Aorta (tissue), 5 donors: ENCODE measurements around the gene CRYBB1. TPM values are rescaled to one million over a fixed set of nuclear protein-coding genes. Genes with fewer than 3 reads are reported as not detected.

Experiments used
- ATAC-seq: fragments of 200-7000 bp; cut with Tn5 transposase; one replicate; pipeline ENCODE4 v1.9.1; 2022; ENCODE audit warnings: moderate library complexity; ENCODE audit not compliant: low FRiP score
- DNase-seq, 2 donors: peaks; one replicate each; pipeline ENCODE4 v3.0.0-alpha.2; 2020
- H3K27ac ChIP-seq, 2 donors: one replicate each; pipeline ENCODE4 v1.5.1; 2013; ENCODE audit warnings: low read length in 2 of 2, mild to moderate bottlenecking in 2 of 2, moderate library complexity in 2 of 2, control low read depth in 1 of 2, inconsistent platforms in 1 of 2, low read depth in 1 of 2
- H3K27me3 ChIP-seq, 2 donors: one replicate each; pipeline ENCODE4 v1.6.1; 2013; ENCODE audit warnings: control low read depth in 1 of 2, low read length in 1 of 2, mild to moderate bottlenecking in 1 of 2, moderate library complexity in 1 of 2; ENCODE audit not compliant: insufficient read depth in 2 of 2, control insufficient read depth in 1 of 2
- H3K36me3 ChIP-seq, 2 donors: one replicate each; pipeline ENCODE4 v1.6.1; 2013; ENCODE audit warnings: control low read depth in 1 of 2, low read length in 1 of 2, mild to moderate bottlenecking in 1 of 2; ENCODE audit not compliant: insufficient read depth in 2 of 2, control insufficient read depth in 1 of 2
- H3K4me1 ChIP-seq, 2 donors: one replicate each; pipeline ENCODE4 v1.6.1; 2013; ENCODE audit warnings: low read length in 2 of 2, control low read depth in 1 of 2, mild to moderate bottlenecking in 1 of 2, moderate library complexity in 1 of 2; ENCODE audit not compliant: insufficient read depth in 2 of 2, control insufficient read depth in 1 of 2
- H3K4me3 ChIP-seq, 2 donors: one replicate each; pipeline ENCODE4 v1.5.1; 2013; ENCODE audit warnings: low read length in 2 of 2, control low read depth in 1 of 2, mild to moderate bottlenecking in 1 of 2
- H3K9me3 ChIP-seq: one replicate; pipeline ENCODE4 v1.6.1; 2013; ENCODE audit warnings: mild to moderate bottlenecking, low read length; ENCODE audit not compliant: control insufficient read depth
- WGBS, 2 donors: extraction: QIAGEN DNeasy Blood & Tissue Kit; methylation state at CpG; one replicate each; pipeline ENCODE4 v1.1.7; 2013; 5-methylcytosine and 5-hydroxymethylcytosine counted together
- intact Hi-C, 2 donors: fragments of 100-400 bp; cut with DNase I; formaldehyde crosslinking; loops; one replicate each; pipeline versions ENCODE4 v1.14.2 to v1.15.0; 2022
- polyA plus RNA-seq, 2 donors: library from polyadenylated mRNA; stranded (reverse); fragments of 200-250 nt; gene quantifications; one replicate each; pipeline ENCODE4 v1.2.3, GENCODE V29; 2013
- total RNA-seq, 2 donors: library from RNA; stranded (reverse); fragmentation: NEBNext Ultra II Directional; extraction: Animal tissue kit (Norgen Biotek cat#: 25700); gene quantifications; one replicate each; pipeline ENCODE4 v1.2.1, GENCODE V29; 2021
- donor health status: healthy with polysubstance abuse.
- donor health status: Bipolar disorder and iron deficiency.
- donor health status: DM: no; HTN: no; CAD: no.
- donor health status: DM: no; HTN: no; CAD: no.
- donor health status: DM: yes; HTN: yes; CAD: no.

CRYBB1 gene
- total and polyA plus RNA-seq, 4 donors, result 0.43 to 4.4 (median 1.4) TPM

DNA sequence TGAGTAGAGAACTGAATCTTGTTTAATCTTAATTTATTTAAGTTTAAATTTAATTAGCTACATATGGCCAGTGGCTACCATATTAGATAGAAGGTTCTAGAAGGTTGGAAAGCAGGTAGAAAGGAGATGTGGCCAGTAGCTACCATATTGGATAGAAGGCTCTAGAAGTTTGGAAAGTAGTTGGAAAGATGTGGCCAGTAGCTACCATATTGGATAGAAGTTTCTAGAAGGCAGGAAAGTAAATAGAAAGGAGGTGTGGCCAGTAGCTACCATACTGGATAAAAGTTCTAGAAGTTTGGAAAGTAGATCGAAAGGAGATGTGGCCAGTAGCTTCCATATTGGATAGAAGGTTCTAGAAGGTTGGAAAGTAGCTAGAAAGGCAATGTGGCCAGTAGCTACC is 6.2 kb upstream of the CRYBB1 start:
- H3K9me3 ChIP-seq, result no peaks in the 10 kb centered on the region
- 90 to 96% methylated on average over 1 of the region's 1 CpG for WGBS, 2 donors
- no peaks in the 10 kb centered on the region for H3K4me1 ChIP-seq
- no peaks in the 10 kb centered on the region for H3K27me3 ChIP-seq
- intact Hi-C loops, result no loop called here
- no peak for ATAC-seq
- H3K36me3 ChIP-seq, result no peaks in the 10 kb centered on the region
- no peak for DNase-seq
- H3K4me3 ChIP-seq, result no peak overlapping the region
- no peak overlapping the region for H3K27ac ChIP-seq

DNA sequence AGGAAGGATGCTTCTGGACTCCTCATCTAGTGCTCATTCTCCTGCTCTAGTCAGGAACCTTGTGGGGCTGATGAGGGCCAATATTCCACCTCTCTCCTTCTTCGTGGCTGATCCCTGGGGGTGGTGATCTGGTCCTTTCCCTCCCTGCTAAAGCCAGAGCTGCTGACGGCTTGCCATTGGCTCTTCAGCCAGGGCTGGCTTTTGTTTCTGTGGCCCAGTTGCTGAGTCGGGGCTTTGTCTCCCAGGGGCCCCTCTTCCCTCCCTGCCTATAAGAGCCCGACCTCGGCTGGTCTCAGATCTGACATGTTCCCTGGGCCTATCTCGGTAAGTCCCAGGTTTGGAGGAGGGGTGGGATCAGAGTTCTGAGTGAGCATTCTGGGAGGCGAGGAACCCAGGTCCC is 3.8 kb upstream of the CRYBB1 start, which contains the start of gene CRYBA4:
CRYBA4 (plus strand) TSS at position 301 of the 400 bp plus-strand sequence. CDS start 634 bp downstream, outside the sequence.
- H3K36me3 ChIP-seq, result no peaks in the 10 kb centered on the region
- no peaks in the 10 kb centered on the region for H3K27me3 ChIP-seq
- no peak for DNase-seq
- intact Hi-C loops, result no loop called here
- ATAC-seq, result no peak
- WGBS, 2 donors, result 57 to 59% methylated on average over 7 of the region's 7 CpGs
- no peaks in the 10 kb centered on the region for H3K9me3 ChIP-seq
- no peaks in the 10 kb centered on the region for H3K4me1 ChIP-seq
- no peak within 1 kb of the TSS for H3K4me3 ChIP-seq
- no peak within 1 kb of the TSS for H3K27ac ChIP-seq

- DNase-seq, result no peak
- Histone ChIP-seq H3K27ac (no peak overlapping the region), H3K27me3 (no peaks in the 10 kb centered on the region), H3K4me3 (no peak overlapping the region), H3K36me3 (no peaks in the 10 kb centered on the region), H3K4me1 (no peaks in the 10 kb centered on the region), H3K9me3 (no peaks in the 10 kb centered on the region)
- ATAC-seq, result no peak
- 62 to 81% methylated on average over 2 of the region's 2 CpGs for WGBS, 2 donors
- intact Hi-C loops, result no loop called here
These were observed 2.4 kb upstream of the CRYBB1 start for GRCh38 chr22:26620197-26620596.

- H3K27ac ChIP-seq, result no peak overlapping the region
- no peaks in the 10 kb centered on the region for H3K4me1 ChIP-seq
- H3K36me3 ChIP-seq, result no peaks in the 10 kb centered on the region
- H3K4me3 ChIP-seq, result no peak overlapping the region
- intact Hi-C loops, result no loop called here
- 58 to 61% methylated on average over 6 of the region's 6 CpGs for WGBS, 2 donors
- DNase-seq (no peak), ATAC-seq (no peak)
- H3K9me3 ChIP-seq, result no peaks in the 10 kb centered on the region
- H3K27me3 ChIP-seq, result no peaks in the 10 kb centered on the region
These were observed 1.7 kb upstream of the CRYBB1 start for GRCh38 chr22:26619510-26619909.

GRCh38 chr22:26618455-26618854 is 628 bp upstream of the CRYBB1 start:
- ATAC-seq (no peak), DNase-seq (no peak)
- H3K27ac ChIP-seq, result no peak overlapping the region
- H3K4me3 ChIP-seq, result no peak overlapping the region
- 85 to 87% methylated on average over 8 of the region's 8 CpGs for WGBS, 2 donors
- no peaks in the 10 kb centered on the region for H3K9me3 ChIP-seq
- intact Hi-C loops, result no loop called here
- no peaks in the 10 kb centered on the region for H3K27me3 ChIP-seq
- no peaks in the 10 kb centered on the region for H3K4me1 ChIP-seq
- no peaks in the 10 kb centered on the region for H3K36me3 ChIP-seq

DNA sequence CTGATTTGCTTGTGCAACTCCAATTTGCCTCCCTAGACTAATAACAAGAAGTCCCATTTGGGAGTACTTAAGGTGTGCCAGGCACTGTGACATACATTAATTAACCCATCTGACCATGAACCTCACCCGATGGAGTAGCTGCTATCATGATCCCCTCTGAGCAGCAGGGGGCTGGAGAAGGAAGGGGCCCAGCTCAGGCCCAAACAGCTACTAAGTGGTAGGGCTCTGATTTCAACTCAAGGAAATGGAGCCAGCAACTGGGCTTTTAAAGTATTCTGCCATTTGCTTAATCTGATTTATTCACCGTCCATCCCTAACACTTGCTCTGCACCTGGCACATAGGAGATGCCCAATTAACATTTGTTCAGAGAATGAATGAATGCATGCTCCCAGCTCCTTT is 1.2 kb downstream of the CRYBB1 start:
- Histone ChIP-seq H3K36me3 (no peaks in the 10 kb centered on the region), H3K27ac (no peak overlapping the region), H3K9me3 (no peaks in the 10 kb centered on the region), H3K27me3 (no peaks in the 10 kb centered on the region), H3K4me3 (no peak overlapping the region), H3K4me1 (no peaks in the 10 kb centered on the region)
- ATAC-seq (no peak), DNase-seq (no peak)
- WGBS, 2 donors, result 54 to 57% methylated on average over 2 of the region's 2 CpGs
- intact Hi-C loops, result no loop called here

DNA sequence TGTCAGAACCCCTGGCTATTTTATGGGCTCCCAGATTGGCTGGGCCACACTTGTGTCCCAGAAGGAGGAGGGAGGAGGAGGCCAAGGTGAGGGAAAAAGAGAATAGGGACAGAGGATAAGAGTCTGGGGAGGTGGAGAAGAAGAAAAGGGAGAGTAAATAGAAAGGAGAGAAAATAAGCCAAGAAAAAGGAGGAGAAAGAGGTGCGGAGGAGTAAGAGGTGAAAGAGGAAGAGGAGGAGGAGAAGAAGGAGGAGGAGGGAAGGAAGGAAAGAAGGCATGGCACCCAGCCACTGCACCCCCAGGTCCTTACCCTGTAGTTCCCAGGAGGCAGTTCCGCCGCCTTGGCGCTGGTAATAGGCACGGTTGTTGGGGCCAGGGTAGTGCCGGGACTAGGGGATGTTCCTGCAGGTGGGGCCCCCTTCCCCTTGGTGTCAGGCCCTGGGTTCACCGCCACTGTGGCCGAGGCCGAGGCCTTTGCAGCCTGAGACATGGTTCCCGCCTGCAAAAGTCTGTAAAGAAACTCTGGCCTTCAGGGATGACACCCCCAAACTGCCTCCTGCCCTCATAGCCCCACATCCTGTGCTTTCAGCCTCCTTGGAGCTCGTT is 1.9 kb downstream of the CRYBB1 start:
- intact Hi-C loops, result no loop called here
- DNase-seq (peak in 1 of 2 donors; percentile 64), ATAC-seq (no peak)
- H3K27me3 ChIP-seq, result no peaks in the 10 kb centered on the region
- H3K4me1 ChIP-seq, result no peaks in the 10 kb centered on the region
- no peak overlapping the region for H3K4me3 ChIP-seq
- 72 to 80% methylated on average over 11 of the region's 11 CpGs for WGBS, 2 donors
- no peaks in the 10 kb centered on the region for H3K36me3 ChIP-seq
- no peak overlapping the region for H3K27ac ChIP-seq
- no peaks in the 10 kb centered on the region for H3K9me3 ChIP-seq

GRCh38 chr22:26615149-26615548 is 2.7 kb downstream of the CRYBB1 start:
- no peaks in the 10 kb centered on the region for H3K36me3 ChIP-seq
- H3K27me3 ChIP-seq, result no peaks in the 10 kb centered on the region
- no peaks in the 10 kb centered on the region for H3K4me1 ChIP-seq
- intact Hi-C loops, result no loop called here
- no peak overlapping the region for H3K4me3 ChIP-seq
- no peak overlapping the region for H3K27ac ChIP-seq
- WGBS, 2 donors, result 45 to 59% methylated on average over 5 of the region's 5 CpGs
- DNase-seq (no peak), ATAC-seq (no peak)
- H3K9me3 ChIP-seq, result no peaks in the 10 kb centered on the region

DNA sequence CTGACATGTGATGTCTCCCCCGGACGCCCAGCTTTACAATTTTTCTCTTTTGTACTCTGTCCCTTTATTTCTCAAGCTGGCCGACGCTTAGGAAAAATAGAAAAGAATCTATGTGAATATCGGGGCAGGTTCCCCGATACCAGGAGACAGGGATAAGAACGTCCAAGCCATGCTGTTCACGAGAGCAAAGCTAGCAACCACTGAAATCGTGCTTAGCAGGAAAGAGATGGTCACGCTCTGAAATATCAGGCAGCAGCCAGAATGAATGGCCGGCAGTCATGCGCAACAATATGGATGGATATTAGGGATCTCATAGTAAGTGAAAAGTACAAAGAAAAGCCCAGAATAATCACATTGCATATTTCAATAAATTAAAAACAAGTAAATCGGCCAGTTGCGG is 3.5 kb downstream of the CRYBB1 start:
- intact Hi-C loops, result no loop called here
- Histone ChIP-seq H3K9me3 (no peaks in the 10 kb centered on the region), H3K36me3 (no peaks in the 10 kb centered on the region), H3K27me3 (no peaks in the 10 kb centered on the region), H3K4me1 (no peaks in the 10 kb centered on the region), H3K4me3 (no peak overlapping the region), H3K27ac (no peak overlapping the region)
- ATAC-seq (no peak), DNase-seq (no peak)
- 26 to 33% methylated on average over 14 of the region's 14 CpGs for WGBS, 2 donors
